ENCODE data around the gene COA5.

COA5 gene

DNA sequence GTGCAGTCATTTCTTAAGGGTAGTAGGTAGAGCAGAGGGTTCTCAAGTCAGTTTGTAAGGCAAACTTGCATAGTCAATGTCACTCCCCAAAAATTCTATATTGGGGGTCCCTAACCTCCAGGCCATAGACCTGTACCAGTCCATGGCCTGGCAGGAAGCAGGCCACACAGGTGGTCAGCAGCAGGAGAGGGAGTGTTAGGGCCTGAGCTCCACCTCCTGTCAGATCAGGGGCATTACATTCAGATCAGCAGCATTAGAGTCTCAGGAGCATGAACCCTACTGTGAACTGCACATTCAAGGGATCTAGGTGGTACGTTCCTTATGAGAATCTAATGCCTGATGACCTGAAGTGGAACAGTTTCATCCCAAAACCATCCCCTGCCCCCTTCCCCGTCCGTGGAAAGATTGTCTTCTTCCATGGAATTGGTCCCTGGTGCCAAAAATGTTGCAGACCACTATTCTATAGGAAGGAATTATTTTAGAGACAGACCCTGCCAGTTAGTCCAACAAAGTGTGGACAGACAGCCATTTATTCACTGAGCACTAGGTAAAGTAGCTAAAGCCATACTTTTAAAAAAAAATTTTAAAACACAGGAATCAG is 6.7 kb downstream of the COA5 start:
- TF ChIP-seq, protein P1, sequence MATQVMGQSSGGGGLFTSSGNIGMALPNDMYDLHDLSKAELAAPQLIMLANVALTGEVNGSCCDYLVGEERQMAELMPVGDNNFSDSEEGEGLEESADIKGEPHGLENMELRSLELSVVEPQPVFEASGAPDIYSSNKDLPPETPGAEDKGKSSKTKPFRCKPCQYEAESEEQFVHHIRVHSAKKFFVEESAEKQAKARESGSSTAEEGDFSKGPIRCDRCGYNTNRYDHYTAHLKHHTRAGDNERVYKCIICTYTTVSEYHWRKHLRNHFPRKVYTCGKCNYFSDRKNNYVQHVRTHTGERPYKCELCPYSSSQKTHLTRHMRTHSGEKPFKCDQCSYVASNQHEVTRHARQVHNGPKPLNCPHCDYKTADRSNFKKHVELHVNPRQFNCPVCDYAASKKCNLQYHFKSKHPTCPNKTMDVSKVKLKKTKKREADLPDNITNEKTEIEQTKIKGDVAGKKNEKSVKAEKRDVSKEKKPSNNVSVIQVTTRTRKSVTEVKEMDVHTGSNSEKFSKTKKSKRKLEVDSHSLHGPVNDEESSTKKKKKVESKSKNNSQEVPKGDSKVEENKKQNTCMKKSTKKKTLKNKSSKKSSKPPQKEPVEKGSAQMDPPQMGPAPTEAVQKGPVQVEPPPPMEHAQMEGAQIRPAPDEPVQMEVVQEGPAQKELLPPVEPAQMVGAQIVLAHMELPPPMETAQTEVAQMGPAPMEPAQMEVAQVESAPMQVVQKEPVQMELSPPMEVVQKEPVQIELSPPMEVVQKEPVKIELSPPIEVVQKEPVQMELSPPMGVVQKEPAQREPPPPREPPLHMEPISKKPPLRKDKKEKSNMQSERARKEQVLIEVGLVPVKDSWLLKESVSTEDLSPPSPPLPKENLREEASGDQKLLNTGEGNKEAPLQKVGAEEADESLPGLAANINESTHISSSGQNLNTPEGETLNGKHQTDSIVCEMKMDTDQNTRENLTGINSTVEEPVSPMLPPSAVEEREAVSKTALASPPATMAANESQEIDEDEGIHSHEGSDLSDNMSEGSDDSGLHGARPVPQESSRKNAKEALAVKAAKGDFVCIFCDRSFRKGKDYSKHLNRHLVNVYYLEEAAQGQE (IDR thresholded peaks at IDR 0.05; ENCODE audit: insufficient read depth in 1 of 2, low read depth in 2 of 2, low read length in 2 of 2): no peak
- TF ChIP-seq FOXP2 (optimal IDR thresholded peaks at IDR 0.05; ENCODE audit: borderline replicate concordance, extremely low read depth, extremely low read length, insufficient read depth) (no peak), TAF1 (IDR thresholded peaks at IDR 0.05; ENCODE audit: borderline replicate concordance, insufficient read depth, low read length) (no peak), SIN3A (IDR thresholded peaks at IDR 0.05; ENCODE audit: borderline replicate concordance, insufficient read depth, low read length) (no peak), POLR2AphosphoS5 (IDR thresholded peaks at IDR 0.05; ENCODE audit: low read depth, low read length) (no peak)

DNA sequence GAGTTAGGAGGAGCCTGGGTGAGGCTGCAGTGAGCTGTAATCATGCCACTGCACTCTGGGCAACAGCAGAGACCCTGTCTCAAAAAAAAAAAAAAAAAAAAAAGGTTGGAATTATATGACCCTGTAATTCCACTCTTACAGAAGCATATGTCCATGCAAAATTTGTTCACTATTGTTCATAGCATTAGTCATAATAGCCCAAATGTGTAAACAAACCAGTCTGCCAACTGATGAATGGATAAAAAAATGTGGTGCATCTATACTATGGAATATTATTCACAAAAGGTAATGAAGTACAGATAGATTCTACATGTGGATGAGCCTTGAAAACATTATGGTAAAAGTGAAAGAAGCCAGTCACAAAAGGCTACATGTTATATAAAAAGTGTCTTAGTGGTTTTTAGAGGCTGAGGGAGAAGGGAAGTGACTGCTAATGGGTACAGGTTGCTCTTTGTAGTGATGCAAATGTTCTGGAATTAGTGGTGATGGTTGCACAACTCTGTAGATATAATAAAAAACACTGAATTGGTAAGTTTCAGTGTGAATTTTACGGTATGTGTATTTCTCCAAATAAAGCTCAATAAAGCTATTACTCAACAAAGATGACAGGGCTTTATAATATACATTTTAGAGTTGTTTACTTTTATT is 9.4 kb downstream of the COA5 start:
- no peak for TF ChIP-seq POLR2AphosphoS5 (IDR thresholded peaks at IDR 0.05; ENCODE audit: low read depth, low read length)
- TF ChIP-seq, protein P1 (IDR thresholded peaks at IDR 0.05; ENCODE audit: insufficient read depth in 1 of 2, low read depth in 2 of 2, low read length in 2 of 2): no peak
- no peak for TF ChIP-seq FOXP2 (optimal IDR thresholded peaks at IDR 0.05; ENCODE audit: borderline replicate concordance, extremely low read depth, extremely low read length, insufficient read depth)
- no peak for TF ChIP-seq TAF1 (IDR thresholded peaks at IDR 0.05; ENCODE audit: borderline replicate concordance, insufficient read depth, low read length)
- no peak for TF ChIP-seq SIN3A (IDR thresholded peaks at IDR 0.05; ENCODE audit: borderline replicate concordance, insufficient read depth, low read length)

DNA sequence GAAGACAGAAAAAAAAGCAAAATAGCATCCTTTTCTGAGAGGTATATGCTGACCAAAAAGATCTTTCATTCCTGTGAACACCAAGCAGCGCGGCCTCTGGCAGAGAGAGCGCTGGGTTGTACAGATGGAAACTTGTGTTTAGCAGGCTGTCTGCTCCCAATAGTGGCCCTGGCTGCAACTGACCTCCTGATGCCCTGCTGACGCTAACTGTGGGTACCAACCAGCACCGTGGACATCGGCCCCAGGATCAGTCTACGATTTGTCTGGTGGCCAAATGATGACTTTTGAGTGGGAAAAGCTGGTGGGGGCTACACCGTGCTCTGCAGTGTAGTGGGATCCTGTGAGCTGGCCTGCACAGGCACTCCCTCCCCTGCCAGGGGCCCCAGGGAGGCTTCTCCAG is 15.7 kb downstream of the COA5 start:
- TF ChIP-seq TAF1 (IDR thresholded peaks at IDR 0.05; ENCODE audit: borderline replicate concordance, insufficient read depth, low read length): no peak
- no peak for TF ChIP-seq SIN3A (IDR thresholded peaks at IDR 0.05; ENCODE audit: borderline replicate concordance, insufficient read depth, low read length)

DNA sequence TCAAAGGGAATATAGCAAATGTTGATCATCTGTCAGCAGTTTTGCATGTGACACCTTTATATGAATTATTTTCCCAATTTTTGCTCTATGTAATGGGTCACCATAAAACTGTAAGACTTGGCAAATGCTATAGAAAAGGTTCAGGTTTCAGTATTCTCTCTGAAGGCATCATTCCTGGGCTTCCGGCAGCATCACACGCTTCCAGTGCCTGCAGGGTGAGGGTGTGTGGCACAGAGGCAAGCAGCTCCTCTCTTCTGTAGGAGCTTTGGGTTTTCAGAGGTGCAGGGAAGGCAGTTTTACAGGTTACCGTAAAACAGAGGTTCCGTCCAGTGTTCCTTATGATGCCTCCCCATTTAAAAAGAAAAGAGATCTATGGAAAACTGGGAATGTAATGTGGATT is 18.8 kb downstream of the COA5 start:
- TF ChIP-seq FOXP2 (optimal IDR thresholded peaks at IDR 0.05; ENCODE audit: borderline replicate concordance, extremely low read depth, extremely low read length, insufficient read depth) (no peak), SIN3A (IDR thresholded peaks at IDR 0.05; ENCODE audit: borderline replicate concordance, insufficient read depth, low read length) (no peak), TAF1 (IDR thresholded peaks at IDR 0.05; ENCODE audit: borderline replicate concordance, insufficient read depth, low read length) (no peak), POLR2AphosphoS5 (IDR thresholded peaks at IDR 0.05; ENCODE audit: low read depth, low read length) (no peak)
- TF ChIP-seq, protein P1 (IDR thresholded peaks at IDR 0.05; ENCODE audit: insufficient read depth in 1 of 2, low read depth in 2 of 2, low read length in 2 of 2): no peak

DNA sequence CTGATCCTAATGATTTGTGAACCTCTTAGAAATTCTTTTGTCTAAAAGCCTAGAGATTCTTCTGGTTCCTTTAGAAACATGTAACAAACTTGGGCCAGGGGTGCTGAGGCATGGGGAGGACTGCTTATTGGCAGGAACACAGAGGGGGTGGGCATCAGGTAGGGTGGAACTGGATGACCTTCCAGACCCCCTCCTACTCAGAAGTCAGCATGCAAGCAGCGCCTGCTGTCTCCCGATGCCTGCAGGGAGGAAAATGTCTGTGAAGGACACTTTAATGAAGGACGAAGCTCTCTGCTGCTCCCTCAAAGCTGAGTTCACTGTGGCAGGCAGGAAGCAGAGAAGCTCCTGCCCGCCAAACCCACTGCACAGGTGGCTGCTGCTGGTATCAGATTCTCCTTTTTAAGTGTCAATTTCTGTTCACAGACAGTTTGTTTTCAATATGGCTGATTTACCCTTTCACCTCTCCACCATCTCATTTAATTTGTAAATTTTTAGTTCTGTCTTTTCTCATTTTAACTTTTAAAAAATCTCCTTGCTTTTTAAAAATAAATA is 19.4 kb downstream of the COA5 start:
- no peak for TF ChIP-seq SIN3A (IDR thresholded peaks at IDR 0.05; ENCODE audit: borderline replicate concordance, insufficient read depth, low read length)
- no peak for TF ChIP-seq POLR2AphosphoS5 (IDR thresholded peaks at IDR 0.05; ENCODE audit: low read depth, low read length)
- TF ChIP-seq TAF1 (IDR thresholded peaks at IDR 0.05; ENCODE audit: borderline replicate concordance, insufficient read depth, low read length): no peak
- TF ChIP-seq, protein P1 (IDR thresholded peaks at IDR 0.05; ENCODE audit: insufficient read depth in 1 of 2, low read depth in 2 of 2, low read length in 2 of 2): no peak

All from PFSK-1 (cell line).